ENCODE results near the gene CDK6. TPM values are rescaled to one million over a fixed set of nuclear protein-coding genes. Genes with fewer than 3 reads are reported as not detected.
A peak's percentile ranks its signal among the peaks of the same experiment; 100 is the strongest.

Gene CDK6
- total RNA-seq, 4 donors from 2014 or later: 18.9 to 30.3 (median 24.2) TPM

GRCh38 chr7:92769394-92769699 is 67.0 kb downstream of the CDK6 start:
- DNase-seq (ENCODE audit: low spot score) (no peak), ATAC-seq (ENCODE audit: low FRiP score) (no peak)
- no peak for TF ChIP-seq CTCF (IDR thresholded peaks at IDR 0.05)

GRCh38 chr7:92768501-92769393 is 67.6 kb downstream of the CDK6 start:
- ATAC-seq (ENCODE audit: low FRiP score) (no peak), DNase-seq (ENCODE audit: low spot score) (no peak)
- TF ChIP-seq CTCF (IDR thresholded peaks at IDR 0.05): no peak

GRCh38 chr7:92767437-92767836 is 68.9 kb downstream of the CDK6 start:
- no peak for DNase-seq (ENCODE audit: low spot score)
- ATAC-seq (ENCODE audit: low FRiP score): peak; percentile 52
- no peak for TF ChIP-seq CTCF (IDR thresholded peaks at IDR 0.05)

GRCh38 chr7:92766461-92767003 is 69.8 kb downstream of the CDK6 start:
- ATAC-seq (ENCODE audit: low FRiP score): peak; percentile 76
- TF ChIP-seq CTCF (IDR thresholded peaks at IDR 0.05): no peak
- DNase-seq (ENCODE audit: low spot score): no peak

- TF ChIP-seq CTCF (IDR thresholded peaks at IDR 0.05): no peak
- DNase-seq (ENCODE audit: low spot score): no peak
- peak; percentile 78 for ATAC-seq (ENCODE audit: low FRiP score)
These were observed 70.6 kb downstream of the CDK6 start for GRCh38 chr7:92765725-92766124.

DNA sequence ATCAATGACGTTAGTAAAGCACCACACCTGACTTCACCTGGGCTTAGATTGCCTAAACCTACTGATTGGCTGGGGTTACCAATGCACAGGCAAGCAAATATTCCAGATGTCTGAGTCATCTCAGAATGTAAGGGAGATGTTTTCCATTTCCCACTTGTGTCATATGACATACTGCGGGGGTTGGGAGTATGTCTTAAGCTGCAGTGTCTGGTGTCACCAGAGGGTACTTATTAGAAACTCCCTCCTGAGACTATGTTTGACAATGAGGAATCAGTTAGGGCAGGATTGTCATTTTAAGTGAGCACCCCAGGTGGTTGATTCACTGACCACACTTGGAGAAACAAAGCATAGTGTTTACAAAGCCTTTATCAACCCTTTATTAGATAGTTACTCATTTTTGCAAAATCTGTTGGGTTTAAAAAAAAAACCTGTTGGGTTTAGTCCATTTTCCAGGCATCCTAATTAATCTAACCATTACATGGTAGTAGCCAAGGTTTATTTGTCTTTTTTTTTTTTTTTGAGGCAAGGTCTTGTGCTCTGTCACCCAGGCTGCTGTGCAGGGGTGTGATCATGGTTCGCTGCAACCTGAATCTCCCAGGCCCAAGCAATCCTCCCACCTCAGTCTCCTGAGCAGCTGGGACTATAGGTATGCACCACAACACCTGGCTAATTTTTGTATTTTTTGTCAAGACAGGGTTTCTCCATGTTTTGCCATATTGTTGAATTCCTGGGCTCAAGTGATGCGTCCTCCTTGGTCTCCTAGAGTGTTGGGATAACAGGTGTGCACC is 72.5 kb downstream of the CDK6 start:
- no peak for TF ChIP-seq CTCF (IDR thresholded peaks at IDR 0.05)
- ATAC-seq (ENCODE audit: low FRiP score) (no peak), DNase-seq (ENCODE audit: low spot score) (no peak)
